Endometrium (tissue), 2 donors: ENCODE data around the gene DHX35.
"Not testable (repeated sequence)": the region's sequence is repeated elsewhere in the genome, so short reads cannot be mapped to it uniquely, and the experiment has no call there.

Source experiments
- FAIRE-seq: peaks from 2 replicates; lab custom pipeline; 2012; peaks lifted over from hg19 to GRCh38; lab: Jason Lieb, UNC
- donor health status: control.
- donor health status: control.

DHX35 gene

GRCh38 chr20:38940644-38941043 lies 21.5 kb upstream of the DHX35 start:
- no peak for FAIRE-seq

GRCh38 chr20:38941726-38942389 lies 20.3 kb upstream of the DHX35 start:
- FAIRE-seq: no peak

- FAIRE-seq: no peak
Measured at GRCh38 chr20:38945012-38945411, 17.1 kb upstream of the DHX35 start.

GRCh38 chr20:38946836-38947235 lies 15.3 kb upstream of the DHX35 start:
- FAIRE-seq: no peak

GRCh38 chr20:38947931-38948362 lies 14.2 kb upstream of the DHX35 start:
- no peak for FAIRE-seq

GRCh38 chr20:38950254-38950653 lies 11.9 kb upstream of the DHX35 start:
- FAIRE-seq: no peak

- no peak for FAIRE-seq
Measured at GRCh38 chr20:38951611-38952010, 10.5 kb upstream of the DHX35 start.

- FAIRE-seq: no peak
Measured at GRCh38 chr20:38952153-38952552, 10.0 kb upstream of the DHX35 start.

- no peak for FAIRE-seq
Measured at GRCh38 chr20:38953630-38954340, 8.4 kb upstream of the DHX35 start.

GRCh38 chr20:38957235-38957876 lies 4.8 kb upstream of the DHX35 start:
- FAIRE-seq: no peak

- no peak for FAIRE-seq
Measured at GRCh38 chr20:38957915-38958485, 4.1 kb upstream of the DHX35 start.

GRCh38 chr20:38960187-38960687 lies 1.9 kb upstream of the DHX35 start:
- not testable (repeated sequence) for FAIRE-seq

GRCh38 chr20:38961530-38962043 lies 557 bp upstream of the DHX35 start:
- no peak for FAIRE-seq

GRCh38 chr20:38962928-38963401 lies 821 bp downstream of the DHX35 start:
- FAIRE-seq: no peak

- no peak for FAIRE-seq
Measured at GRCh38 chr20:38963745-38964144, 1.6 kb downstream of the DHX35 start.

- no peak for FAIRE-seq
Measured at GRCh38 chr20:38965264-38965663, 3.1 kb downstream of the DHX35 start.

- no peak for FAIRE-seq
Measured at GRCh38 chr20:38968090-38968489, 5.9 kb downstream of the DHX35 start.

GRCh38 chr20:38969708-38970107 lies 7.6 kb downstream of the DHX35 start:
- no peak for FAIRE-seq

GRCh38 chr20:38970302-38970701 lies 8.2 kb downstream of the DHX35 start:
- no peak for FAIRE-seq

- FAIRE-seq: no peak
Measured at GRCh38 chr20:38973107-38973506, 11.0 kb downstream of the DHX35 start.

GRCh38 chr20:38973645-38974044 lies 11.5 kb downstream of the DHX35 start:
- no peak for FAIRE-seq

- no peak for FAIRE-seq
Measured at GRCh38 chr20:38975539-38976120, 13.5 kb downstream of the DHX35 start.
